Lung (tissue), 12 donors: ENCODE data around the gene PHLDB2. TPM values are rescaled to one million over a fixed set of nuclear protein-coding genes. Genes with fewer than 3 reads are reported as not detected.

ENCODE experiments used
- ATAC-seq: fragments of 200-7000 bp; cut with Tn5 transposase; one replicate; pipeline ENCODE4 v1.9.1; 2020; ENCODE audit warnings: moderate number of reproducible peaks; ENCODE audit not compliant: insufficient read depth, low FRiP score
- DNase-seq, 3 donors: peaks; one replicate each; pipeline ENCODE4 v3.0.0-alpha.2; 2013 to 2017
- H3K27ac ChIP-seq, 2 donors: one replicate each; pipeline ENCODE4 v1.5.1; 2013; ENCODE audit warnings: mild to moderate bottlenecking in 2 of 2, moderate library complexity in 2 of 2, control low read depth in 1 of 2, inconsistent platforms in 1 of 2, low read depth in 1 of 2, low read length in 1 of 2
- H3K27me3 ChIP-seq, 3 donors: one replicate each; pipeline ENCODE4 v1.5.1; 2013; ENCODE audit warnings: low read length in 2 of 3; ENCODE audit not compliant: control insufficient read depth in 3 of 3, insufficient read depth in 3 of 3
- H3K36me3 ChIP-seq, 4 donors: one replicate each; pipeline ENCODE4 v1.5.1; 2013; ENCODE audit warnings: low read length in 4 of 4, mild to moderate bottlenecking in 1 of 4, moderate library complexity in 1 of 4; ENCODE audit not compliant: control insufficient read depth in 4 of 4, insufficient read depth in 4 of 4
- H3K4me1 ChIP-seq, 5 donors: one replicate each; pipeline ENCODE4 v1.5.1; 2013; ENCODE audit warnings: low read length in 5 of 5, mild to moderate bottlenecking in 2 of 5, moderate library complexity in 1 of 5; ENCODE audit not compliant: control insufficient read depth in 5 of 5, insufficient read depth in 5 of 5
- H3K4me3 ChIP-seq: one replicate; pipeline ENCODE4 v1.5.1; 2013; ENCODE audit warnings: mild to moderate bottlenecking, control low read depth, moderate library complexity
- H3K9ac ChIP-seq, 2 donors: one replicate each; pipeline ENCODE4 v1.5.1; 2013; ENCODE audit warnings: low read length in 2 of 2, control low read depth in 1 of 2; ENCODE audit not compliant: insufficient read depth in 1 of 2
- H3K9me3 ChIP-seq, 4 donors: one replicate each; pipeline ENCODE4 v1.5.1; 2013; ENCODE audit warnings: low read length in 3 of 4, mild to moderate bottlenecking in 1 of 4, moderate library complexity in 1 of 4; ENCODE audit not compliant: control insufficient read depth in 4 of 4, insufficient read depth in 3 of 4
- WGBS, 2 donors: extraction: QIAGEN DNeasy Blood & Tissue Kit; methylation state at CpG; one replicate each; pipeline ENCODE4 v1.1.7; 2013; 5-methylcytosine and 5-hydroxymethylcytosine counted together
- polyA plus RNA-seq, 2 donors: library from polyadenylated mRNA; stranded (reverse); fragments of 200-250 nt; gene quantifications; one replicate each; pipeline ENCODE4 v1.2.1, GENCODE V29; 2013
- total RNA-seq, 2 donors: library from RNA; depleted of rRNA in 1 of 2; stranded (reverse); fragments of >200 nt in 1 of 2; gene quantifications; one replicate each; pipeline ENCODE4 v1.2.1, GENCODE V29; 2014 to 2021
- TF ChIP-seq, protein P1 (sequence below): IDR thresholded peaks from 2 replicates; pipeline ENCODE4 v1.5.1; 2012; ENCODE audit warnings: mild to moderate bottlenecking; ENCODE audit errors: control extremely low read depth, extremely low read depth
- donor health status: control.
- donor health status: control.
- donor health status: Bipolar disorder and iron deficiency.
- donor health status: healthy.
- donor health status: DM: yes; HTN: yes; CAD: no.

The PHLDB2 gene
- total and polyA plus RNA-seq, 4 donors: 14.4 to 58.1 (median 26.7) TPM

DNA sequence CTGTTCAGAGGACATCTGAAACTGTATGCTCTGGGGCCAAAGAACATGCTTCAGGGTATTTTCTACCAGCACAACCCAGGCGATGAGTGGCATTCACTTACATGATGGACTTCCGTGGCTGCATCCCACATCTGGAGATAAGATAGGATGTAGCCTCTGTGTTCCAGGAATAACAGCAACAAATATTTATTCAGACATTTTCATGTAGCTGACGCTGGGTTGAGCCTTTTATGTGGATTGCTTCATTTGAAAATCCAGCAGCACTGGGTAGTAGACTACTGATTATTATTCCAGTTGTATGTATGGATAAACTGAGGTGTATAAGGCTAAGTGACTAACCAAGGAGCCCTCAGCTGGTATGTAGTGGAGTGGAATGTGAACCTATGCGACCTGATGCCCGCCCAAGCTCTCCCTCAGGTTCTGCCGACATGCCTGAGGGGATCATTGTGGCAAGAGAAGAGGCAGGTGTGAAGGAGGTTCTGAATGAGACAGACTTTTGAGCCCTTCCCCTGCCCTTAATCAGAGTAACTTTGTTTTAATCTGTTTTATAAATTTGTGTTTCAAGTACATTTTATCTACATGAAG lies 93.9 kb downstream of the PHLDB2 start:
- no peak overlapping the region for H3K9ac ChIP-seq
- no peaks in the 10 kb centered on the region for H3K27me3 ChIP-seq
- H3K4me3 ChIP-seq: no peak overlapping the region
- H3K27ac ChIP-seq: no peak overlapping the region
- TF ChIP-seq, protein P1, sequence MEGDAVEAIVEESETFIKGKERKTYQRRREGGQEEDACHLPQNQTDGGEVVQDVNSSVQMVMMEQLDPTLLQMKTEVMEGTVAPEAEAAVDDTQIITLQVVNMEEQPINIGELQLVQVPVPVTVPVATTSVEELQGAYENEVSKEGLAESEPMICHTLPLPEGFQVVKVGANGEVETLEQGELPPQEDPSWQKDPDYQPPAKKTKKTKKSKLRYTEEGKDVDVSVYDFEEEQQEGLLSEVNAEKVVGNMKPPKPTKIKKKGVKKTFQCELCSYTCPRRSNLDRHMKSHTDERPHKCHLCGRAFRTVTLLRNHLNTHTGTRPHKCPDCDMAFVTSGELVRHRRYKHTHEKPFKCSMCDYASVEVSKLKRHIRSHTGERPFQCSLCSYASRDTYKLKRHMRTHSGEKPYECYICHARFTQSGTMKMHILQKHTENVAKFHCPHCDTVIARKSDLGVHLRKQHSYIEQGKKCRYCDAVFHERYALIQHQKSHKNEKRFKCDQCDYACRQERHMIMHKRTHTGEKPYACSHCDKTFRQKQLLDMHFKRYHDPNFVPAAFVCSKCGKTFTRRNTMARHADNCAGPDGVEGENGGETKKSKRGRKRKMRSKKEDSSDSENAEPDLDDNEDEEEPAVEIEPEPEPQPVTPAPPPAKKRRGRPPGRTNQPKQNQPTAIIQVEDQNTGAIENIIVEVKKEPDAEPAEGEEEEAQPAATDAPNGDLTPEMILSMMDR: no peak
- H3K36me3 ChIP-seq: peaks cover 3 to 27% (median 10%) of the 10 kb centered on the region in 4 donors
- ATAC-seq (no peak), DNase-seq (no peak)
- 80 to 89% methylated on average over 6 of the region's 6 CpGs for WGBS, 2 donors
- peaks cover 0 to 12% (median 4%) of the 10 kb centered on the region in 5 donors for H3K4me1 ChIP-seq
- no peaks in the 10 kb centered on the region for H3K9me3 ChIP-seq

DNA sequence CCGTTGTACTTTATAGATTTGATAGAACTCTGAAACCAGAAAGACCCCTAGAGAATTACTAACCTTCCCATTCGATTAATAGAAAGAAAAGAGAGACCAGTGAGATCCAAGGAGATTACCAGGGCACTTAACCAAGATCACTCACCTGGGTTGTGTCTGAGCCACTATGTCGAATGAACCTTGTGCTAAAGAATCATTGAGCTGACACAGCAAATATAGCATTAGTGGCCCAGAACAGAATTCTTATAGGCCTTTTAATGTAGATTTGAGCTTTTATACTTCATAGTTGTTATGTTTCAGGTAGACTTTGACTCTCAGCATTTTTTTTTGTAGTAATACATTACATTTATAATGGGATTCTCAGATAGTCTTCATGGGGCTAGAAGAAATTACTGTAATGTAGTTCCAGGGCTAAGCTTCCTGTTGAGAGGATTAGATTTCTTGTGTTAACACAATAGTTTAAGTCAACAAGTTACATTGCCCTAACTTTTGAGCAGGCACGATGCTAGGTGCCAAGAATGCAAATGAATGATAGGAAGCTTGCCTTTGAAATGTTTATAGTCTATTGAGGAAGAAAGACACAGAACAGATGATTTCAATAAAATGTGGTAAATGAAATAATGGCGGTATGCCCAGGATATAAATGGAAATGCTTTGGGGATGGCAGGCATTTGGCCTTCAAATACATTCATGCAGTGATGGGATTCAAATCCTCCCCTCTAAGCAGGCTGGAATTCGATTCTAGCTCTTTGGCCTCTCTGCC lies 95.3 kb downstream of the PHLDB2 start:
- WGBS, 2 donors: 69 to 73% methylated on average over 6 of the region's 6 CpGs
- Histone ChIP-seq H3K9me3 (no peaks in the 10 kb centered on the region), H3K36me3 (peaks cover 1 to 34% (median 10%) of the 10 kb centered on the region in 4 donors), H3K9ac (no peak overlapping the region), H3K4me1 (peaks cover 1 to 12% (median 6%) of the 10 kb centered on the region in 5 donors), H3K27me3 (no peaks in the 10 kb centered on the region), H3K4me3 (no peak overlapping the region), H3K27ac (no peak overlapping the region)
- TF ChIP-seq, protein P1: no peak
- no peak for DNase-seq
- ATAC-seq: no peak

DNA sequence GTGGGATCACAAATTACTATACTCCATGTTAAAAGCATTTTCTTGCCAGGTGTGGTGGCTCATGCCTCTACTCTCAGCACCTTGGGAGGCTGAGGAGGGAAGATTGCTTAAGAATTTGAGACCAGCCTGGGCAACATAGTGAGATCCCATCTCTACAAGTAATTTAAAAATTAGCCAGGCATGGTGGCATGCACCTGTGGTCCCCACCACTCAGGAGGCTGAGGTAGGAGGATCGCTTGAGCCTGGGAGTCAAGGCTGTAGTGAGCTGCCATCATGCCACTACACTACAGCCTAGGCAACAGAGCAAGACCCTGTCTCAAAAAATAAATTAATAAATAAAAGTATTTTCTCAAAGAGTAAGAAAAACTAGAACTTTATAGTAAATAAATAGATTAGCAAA lies 96.8 kb downstream of the PHLDB2 start:
- DNase-seq (no peak), ATAC-seq (no peak)
- peaks cover 0 to 34% (median 6%) of the 10 kb centered on the region in 4 donors for H3K36me3 ChIP-seq
- no peaks in the 10 kb centered on the region for H3K27me3 ChIP-seq
- no peaks in the 10 kb centered on the region for H3K9me3 ChIP-seq
- no peak overlapping the region for H3K9ac ChIP-seq
- TF ChIP-seq, protein P1: no peak
- WGBS, 2 donors: 98 to 100% methylated on average over 1 of the region's 1 CpG
- H3K27ac ChIP-seq: no peak overlapping the region
- H3K4me1 ChIP-seq: peaks cover 1 to 12% (median 6%) of the 10 kb centered on the region in 5 donors
- H3K4me3 ChIP-seq: no peak overlapping the region
